RPMI8226 (cell line): ENCODE data around the gene CLIP4.
"Not testable (repeated sequence)": the region's sequence is repeated elsewhere in the genome, so short reads cannot be mapped to it uniquely, and the experiment has no call there.

Experiments
- DNase-seq: peaks from one replicate; pipeline ENCODE4 v3.0.0-alpha.2; 2015

The CLIP4 gene, protein sequence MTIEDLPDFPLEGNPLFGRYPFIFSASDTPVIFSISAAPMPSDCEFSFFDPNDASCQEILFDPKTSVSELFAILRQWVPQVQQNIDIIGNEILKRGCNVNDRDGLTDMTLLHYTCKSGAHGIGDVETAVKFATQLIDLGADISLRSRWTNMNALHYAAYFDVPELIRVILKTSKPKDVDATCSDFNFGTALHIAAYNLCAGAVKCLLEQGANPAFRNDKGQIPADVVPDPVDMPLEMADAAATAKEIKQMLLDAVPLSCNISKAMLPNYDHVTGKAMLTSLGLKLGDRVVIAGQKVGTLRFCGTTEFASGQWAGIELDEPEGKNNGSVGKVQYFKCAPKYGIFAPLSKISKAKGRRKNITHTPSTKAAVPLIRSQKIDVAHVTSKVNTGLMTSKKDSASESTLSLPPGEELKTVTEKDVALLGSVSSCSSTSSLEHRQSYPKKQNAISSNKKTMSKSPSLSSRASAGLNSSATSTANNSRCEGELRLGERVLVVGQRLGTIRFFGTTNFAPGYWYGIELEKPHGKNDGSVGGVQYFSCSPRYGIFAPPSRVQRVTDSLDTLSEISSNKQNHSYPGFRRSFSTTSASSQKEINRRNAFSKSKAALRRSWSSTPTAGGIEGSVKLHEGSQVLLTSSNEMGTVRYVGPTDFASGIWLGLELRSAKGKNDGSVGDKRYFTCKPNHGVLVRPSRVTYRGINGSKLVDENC

GRCh38 chr2:29114946-29115609 lies at the start of gene CLIP4:
TSS of gene CLIP4 (plus strand) at chr2:29115415. CDS start at chr2:29121389, 5,974 bp downstream.
- peak; percentile 30 for DNase-seq

DNA sequence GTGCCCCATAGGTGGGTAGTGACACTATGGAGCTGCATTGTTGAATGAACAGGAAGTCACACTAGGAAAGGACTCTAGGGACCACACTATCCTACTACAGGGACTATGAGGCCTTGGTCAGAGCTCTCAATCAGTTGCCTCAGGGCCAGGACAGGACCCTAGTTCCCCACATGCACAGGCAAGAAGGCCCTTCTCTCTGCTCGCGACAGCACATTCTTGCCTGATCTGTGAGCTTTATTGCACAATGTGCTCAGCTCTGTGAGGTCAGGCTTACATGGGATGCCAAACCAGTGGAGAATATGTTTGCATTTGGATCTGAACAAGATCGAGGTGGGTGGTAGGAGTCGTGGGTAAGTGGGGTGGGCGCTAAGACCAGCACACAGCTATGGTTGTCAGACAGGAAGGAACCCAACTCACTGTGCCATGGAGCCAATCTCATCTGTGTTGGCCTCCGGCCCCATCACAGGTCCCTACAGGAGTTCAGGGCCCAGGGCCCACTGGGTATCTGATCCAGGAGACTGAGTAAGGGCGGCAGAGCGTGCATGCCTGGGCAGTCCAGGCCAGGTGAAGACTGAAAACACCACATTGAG lies 48.8 kb upstream of the CLIP4 start:
- DNase-seq, result no peak

GRCh38 chr2:29066997-29067605 lies 48.1 kb upstream of the CLIP4 start:
- no peak for DNase-seq

GRCh38 chr2:29068513-29068912 lies 46.7 kb upstream of the CLIP4 start:
- no peak for DNase-seq

GRCh38 chr2:29070526-29070925 lies 44.7 kb upstream of the CLIP4 start:
- DNase-seq, result no peak

DNA sequence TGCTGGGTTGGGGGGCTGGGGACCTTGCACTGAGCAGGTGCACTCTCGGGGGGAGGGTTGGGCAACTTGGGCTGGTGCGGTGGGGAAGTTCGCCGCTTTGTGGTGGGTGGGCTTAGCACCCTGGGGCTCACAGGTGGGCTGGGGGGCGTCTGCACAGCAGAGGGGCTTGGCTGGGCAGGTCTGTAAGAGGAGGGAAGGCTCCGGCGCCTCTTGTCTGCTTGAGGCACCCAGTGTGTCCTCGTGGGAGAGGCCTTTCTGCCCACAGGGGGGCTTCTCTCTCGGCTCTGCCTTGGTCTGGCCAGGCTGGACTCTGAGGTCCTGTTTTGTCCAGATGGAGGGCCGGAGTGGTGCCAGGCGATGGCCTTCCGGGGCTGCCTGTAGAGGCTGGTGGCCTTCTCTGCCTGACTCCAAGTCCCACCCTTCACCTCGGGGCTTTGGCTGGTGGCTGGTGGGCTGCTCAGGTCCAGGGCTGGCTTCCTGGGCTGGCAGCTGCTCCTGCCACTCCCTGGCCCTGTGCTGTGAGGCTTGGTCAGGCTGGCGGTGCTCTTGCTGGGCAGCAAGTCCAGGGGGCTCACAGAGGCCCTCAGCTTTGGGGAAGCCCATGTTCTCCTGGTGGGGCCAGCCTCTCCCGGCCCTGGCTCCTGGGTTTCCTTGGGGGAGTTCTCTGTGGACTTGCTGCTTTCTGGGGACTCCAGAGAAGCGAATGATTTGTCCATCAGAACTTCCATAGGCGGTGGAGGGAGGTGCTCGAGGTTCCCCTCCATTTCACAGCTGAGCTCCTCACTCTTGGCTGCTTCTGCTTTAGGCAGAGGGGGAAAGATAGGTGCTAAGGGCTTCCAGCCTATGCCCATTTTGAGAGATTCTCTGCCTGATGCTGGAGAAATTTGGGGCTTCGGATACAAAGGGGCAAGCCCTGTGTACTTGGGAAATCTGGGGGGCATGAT lies 43.9 kb upstream of the CLIP4 start:
- DNase-seq, result no peak

- no peak for DNase-seq
Measured at GRCh38 chr2:29072251-29072650, 43.0 kb upstream of the CLIP4 start.

DNA sequence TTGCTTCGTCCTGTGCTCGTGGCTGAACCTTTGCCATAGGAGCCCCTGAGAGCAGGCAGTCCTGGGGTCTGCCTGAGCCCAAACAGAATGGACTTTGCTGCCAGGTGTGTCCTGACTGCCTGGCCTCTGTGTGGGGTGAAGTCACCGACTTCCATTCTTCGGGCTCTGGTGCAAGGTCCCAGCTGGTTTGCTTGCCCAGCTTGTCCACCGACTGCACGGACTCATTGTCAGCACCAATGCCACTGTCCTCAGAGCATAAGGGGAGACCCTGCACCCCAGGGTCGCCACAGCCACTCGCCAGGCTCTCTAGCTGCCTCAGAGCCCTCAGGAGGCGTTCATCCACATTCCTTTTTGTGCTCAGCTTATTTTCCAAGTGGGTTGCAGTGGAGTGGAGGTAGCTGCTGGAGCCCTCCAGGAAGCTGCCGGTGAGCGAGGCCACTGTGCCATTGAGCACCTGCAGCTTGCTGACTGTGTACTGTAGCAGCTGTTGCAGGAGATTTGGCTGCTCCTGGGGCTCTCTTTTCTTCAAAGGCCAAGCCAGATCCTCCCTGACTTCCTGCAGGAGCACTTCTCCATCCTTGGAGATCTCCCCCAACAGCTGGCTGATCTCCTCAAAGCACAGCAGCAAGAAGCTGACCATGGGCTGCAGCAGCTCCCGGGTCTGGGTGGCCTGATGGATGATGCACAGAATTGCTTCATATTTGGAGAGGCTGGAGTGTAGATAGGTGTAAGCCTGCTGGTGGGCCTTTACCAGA lies 42.1 kb upstream of the CLIP4 start:
- DNase-seq, result no peak

DNA sequence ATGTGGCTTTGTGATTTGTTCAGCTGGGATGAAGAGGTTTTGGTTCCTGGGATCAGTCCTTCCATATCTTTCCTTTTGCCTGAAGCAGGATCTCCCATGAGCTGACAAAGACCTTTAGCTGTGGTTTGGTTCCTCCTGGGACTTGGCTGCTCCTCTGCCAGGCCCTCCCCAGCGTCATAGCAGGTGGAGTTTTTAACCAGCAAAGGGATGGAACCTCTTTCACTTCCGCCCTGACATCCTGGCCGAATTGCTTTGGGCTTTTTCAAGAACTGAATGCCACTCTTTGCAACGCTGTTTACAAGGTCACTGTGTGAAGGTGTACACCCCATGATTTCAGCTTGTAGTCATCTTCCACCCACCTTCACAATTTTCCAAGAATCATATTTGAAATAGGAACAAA lies 41.3 kb upstream of the CLIP4 start:
- DNase-seq, result peak; percentile 54

GRCh38 chr2:29074411-29074810 lies 40.8 kb upstream of the CLIP4 start, which contains the start of gene PCARE:
TSS of gene PCARE (minus strand) at chr2:29074523. CDS start at chr2:29074261, 262 bp downstream.
- no peak for DNase-seq

DNA sequence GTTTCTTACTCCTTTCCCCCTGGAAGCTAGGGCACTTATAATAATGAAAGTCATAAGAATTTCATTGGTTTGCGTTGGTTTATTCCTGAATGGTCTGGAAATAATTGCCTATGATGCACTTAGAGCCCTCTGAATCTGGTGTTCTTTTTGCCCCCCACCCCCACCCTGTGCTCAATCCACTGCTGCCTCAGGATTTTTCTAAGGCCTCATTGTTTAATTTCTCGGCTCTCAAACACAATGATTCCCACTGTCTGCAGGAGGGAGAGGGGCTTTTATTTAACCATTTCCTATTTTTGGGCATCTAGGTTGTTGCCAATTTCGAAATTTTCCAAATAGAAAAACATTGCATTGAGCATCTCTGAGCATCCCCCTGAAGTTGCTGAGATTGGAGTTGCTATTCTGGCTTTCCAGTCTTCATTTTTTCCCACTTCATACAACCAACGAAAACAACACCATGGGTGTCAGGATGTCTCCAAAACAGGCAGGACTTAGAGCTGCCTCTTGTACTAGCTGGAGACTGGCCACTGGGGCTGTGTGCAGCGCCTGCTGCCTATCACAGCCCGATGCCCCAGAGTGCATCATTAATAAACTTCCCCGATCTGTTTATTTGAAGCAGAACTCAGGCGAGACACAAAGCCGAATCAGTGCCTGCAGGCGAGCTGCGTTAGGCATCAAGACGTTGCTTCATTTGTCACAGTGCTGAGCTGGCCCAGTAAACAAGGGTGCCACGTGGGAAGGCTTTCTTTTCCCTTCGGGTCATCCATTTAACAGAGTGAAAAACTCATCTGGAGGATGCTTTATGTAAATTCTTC lies 39.1 kb upstream of the CLIP4 start:
- no peak for DNase-seq

- no peak for DNase-seq
Measured at GRCh38 chr2:29079887-29080286, 35.3 kb upstream of the CLIP4 start.

DNA sequence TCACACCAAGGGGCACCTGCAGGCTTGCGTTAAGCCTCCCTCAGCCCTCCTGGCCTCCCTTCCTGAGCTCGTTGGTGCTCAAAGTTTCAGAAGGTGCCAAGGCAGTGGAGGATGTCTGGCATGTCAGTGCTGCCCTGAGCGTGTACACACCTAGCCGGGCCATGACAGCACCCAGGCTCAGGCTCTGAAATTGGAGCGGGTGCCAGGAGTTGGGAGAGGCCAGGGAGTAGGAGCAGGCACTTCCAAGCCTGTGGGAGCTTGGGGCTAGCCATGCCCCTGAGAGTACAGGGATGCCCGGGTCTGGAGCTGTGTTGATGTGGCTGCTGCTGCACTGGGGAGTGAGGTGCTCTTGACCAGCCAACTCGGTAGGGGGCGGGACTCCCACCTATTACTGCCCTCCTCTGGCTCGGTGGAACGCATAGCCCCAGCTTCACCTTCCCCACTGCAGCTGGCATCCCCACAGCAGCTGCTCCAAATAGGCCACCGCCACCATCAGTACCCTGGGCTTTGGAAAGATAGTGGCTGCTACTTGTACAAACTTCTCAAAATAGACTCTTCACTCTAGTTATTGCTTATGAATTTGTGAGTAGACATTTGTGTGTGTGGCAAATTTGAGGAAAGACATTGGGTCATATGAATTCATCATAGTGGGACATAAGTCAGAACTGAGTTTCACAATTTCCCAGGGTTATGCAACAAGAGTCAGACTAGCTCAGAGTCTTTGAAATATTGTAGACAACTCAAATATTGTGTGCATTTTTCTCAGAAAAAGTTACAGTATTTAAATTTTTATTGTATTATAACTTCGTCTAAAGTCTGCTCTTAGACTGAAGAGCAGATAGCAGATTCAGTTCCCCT lies 34.1 kb upstream of the CLIP4 start:
- DNase-seq, result no peak

DNA sequence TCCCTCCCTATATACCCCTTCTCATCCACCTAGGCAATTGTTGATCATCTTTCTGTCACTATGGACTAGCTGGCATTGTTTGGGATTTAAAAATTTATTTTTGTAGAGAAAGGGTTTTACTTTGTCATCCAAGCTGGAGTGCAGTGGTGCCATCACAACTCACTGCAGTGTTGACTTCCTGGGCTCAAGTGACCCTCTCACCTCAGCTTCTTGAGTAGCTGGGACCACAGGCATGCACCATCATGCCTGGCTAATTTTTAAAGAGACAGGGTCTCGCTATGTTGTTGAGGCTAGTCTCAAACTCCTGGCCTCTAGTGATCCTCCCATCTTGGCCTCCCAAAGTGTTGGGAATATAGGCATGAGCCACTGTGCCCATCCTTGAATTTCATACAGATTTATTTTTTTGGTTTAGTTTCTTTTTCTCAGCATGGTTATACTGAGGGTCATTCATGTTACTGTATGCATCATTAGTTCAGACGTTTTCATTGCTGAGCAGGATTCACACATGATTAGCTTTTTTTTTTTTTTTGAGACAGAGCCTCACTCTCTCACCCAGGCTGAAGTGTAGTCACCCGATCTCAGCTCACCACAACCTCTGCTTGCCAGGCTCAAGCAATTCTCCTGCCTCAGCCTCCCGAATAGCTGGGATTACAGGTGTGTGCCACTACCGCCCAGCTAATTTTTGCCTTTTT lies 32.3 kb upstream of the CLIP4 start:
- no peak for DNase-seq

- no peak for DNase-seq
Measured at GRCh38 chr2:29084554-29084953, 30.7 kb upstream of the CLIP4 start.

- DNase-seq, result not testable (repeated sequence)
Measured at GRCh38 chr2:29090311-29090710, 24.9 kb upstream of the CLIP4 start.

DNA sequence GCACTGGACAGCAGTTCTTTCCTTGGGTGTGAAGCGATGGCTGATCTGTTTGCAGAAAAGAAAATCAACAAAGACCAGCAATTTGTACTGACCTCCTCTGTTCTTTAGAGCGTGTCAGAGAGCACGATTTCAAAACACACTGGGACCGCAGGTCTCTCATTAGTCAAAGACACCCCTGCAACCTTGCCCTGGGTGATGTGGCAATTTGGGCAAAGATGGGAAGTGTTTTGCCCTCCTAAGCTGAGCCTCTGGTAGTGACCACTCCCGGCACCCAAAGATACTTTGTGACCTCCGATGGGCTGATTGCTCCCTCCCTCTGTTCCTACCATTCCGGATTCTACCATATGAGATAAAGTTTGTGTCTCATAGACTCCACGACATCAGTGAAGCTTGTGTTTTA lies 18.2 kb upstream of the CLIP4 start:
- no peak for DNase-seq

DNA sequence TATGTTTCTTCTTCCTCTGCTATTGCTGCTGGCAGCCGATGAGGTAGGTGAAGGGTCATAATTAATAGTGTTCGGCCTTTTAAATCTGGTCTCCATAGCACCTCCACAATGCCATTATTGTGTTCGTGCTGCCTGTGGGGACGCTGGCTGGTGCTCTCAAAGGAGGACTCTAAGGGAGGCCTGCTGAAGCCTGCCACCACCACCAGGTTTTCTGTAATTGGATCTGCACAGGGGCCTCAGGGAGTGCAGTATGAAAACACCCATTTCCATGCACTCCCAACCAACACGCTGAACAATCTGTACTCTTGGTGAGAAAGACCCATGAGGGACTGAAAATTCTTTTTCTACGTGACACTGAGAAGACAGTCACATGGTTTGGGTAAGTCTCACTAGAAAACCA lies 17.6 kb upstream of the CLIP4 start:
- no peak for DNase-seq
